GM23248 (cell line): ENCODE results near the gene HDAC2.

ENCODE experiments used
- EZH2 ChIP-seq: fragments of 200-600 bp; sonication (generic); IDR thresholded peaks from 2 replicates; pipeline ENCODE4 v1.6.1; 2018; ENCODE audit warnings: antibody characterized with exemption, mild to moderate bottlenecking; ENCODE audit not compliant: insufficient read depth, poor library complexity, severe bottlenecking
- EZH2phosphoT487 ChIP-seq: fragments of 200-600 bp; sonication (generic); IDR thresholded peaks from 2 replicates; pipeline ENCODE4 v1.6.1; 2018; ENCODE audit warnings: antibody characterized with exemption, moderate library complexity, mild to moderate bottlenecking, low read depth; ENCODE audit not compliant: insufficient read depth

DNA sequence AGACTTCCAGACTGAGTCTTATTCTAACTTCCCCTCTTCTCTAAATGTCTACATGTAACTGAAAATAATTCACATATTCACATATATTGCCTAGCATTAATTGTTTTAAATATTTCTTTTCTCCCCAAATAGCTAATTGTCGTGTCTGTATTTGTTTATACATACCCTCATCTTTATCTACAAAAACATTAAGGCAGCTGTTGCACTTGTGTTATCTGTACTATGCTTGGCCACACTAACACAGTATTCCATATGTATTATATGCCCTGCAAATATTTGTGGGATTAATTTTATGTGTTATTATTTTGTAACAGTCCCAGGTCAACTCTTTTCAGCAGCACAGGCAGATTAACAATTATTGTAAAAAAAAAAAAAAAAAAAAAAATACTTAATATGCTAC lies 11.7 kb downstream of the HDAC2 start:
- TF ChIP-seq EZH2, result no peak
- TF ChIP-seq EZH2phosphoT487, result no peak
